ENCODE data around the gene OR6K6.

OR6K6 gene

DNA sequence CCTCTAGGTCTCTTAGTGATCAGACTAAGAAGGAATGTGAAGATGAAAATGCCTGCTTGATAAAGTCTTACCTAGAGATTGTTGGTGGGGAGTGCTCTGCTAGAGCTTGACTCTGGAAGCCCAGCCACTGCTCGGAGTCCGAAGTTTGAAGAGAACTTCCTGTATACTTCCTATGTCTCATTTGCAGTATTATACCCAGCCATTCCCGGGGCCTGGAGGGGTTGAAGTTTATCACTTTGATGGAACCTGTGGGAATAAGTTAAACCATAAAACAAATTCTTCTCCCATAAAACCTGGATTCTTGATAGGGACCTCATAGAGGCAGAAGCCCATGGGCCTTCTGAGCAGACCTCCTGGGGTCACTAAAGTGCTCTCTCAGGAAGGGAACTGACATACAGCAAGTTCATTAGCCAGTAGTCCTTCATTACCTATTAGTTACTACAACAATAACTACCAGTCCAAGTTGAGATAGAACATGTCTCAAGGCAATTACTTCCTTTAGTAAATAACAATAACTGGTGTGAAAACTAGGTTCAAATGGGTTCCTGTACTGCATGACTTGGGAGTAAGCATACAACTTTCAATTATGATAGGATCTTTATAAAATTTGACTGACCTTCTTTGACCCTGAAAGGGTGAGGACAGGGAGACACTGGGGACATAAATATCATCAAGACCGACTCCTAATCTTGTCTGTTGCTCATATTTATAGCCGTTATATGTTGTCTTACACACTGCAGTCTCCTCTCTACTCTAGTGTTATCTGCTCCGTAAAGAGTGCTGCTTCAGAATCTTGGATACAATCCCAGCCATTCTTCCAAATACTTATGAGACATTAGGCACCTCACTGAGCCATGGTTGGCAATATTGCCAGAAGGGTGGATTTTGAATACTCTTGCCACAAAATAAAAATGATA is 17.7 kb downstream of the OR6K6 start, which contains the start of gene OR6N1:
Gene OR6N1 (minus strand): TSS at position 246 of the 917 bp plus-strand sequence. CDS start 5,513 bp downstream, outside the sequence.
- Mint-ChIP-seq H3K4me3 (no peak within 1 kb of the TSS), H3K27ac (no peak within 1 kb of the TSS), H3K4me1 (no peaks in the 10 kb centered on the region), H3K9me3 (no peaks in the 10 kb centered on the region), H3K36me3 (no peaks in the 10 kb centered on the region), H3K27me3 (peaks cover 7% of the 10 kb centered on the region)

DNA sequence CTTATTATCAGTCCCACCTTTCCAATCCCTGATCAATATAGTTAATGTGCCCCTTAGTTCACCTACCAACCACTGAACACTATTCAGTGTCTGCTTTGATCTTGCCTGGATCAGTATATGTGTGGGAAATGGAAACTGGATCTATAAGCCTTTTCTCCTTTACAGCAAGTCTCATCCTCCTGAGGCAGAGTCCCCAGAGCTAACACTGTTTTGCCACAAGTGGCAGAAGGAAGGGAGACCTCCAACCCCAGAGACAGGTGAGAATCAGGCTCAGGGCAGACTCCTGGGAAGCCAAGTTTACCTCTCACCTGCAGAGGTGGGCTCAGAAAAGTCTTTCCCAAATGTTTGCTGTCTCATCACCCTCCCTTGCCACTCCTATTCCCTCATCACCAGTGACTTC is 26.6 kb downstream of the OR6K6 start, which contains the start of gene OR6N2:
Gene OR6N2 (minus strand): TSS at position 101 of the 400 bp plus-strand sequence. CDS start 3,569 bp downstream, outside the sequence.
- H3K36me3 Mint-ChIP-seq: no peaks in the 10 kb centered on the region
- peaks cover 1% of the 10 kb centered on the region for H3K27me3 Mint-ChIP-seq
- no peaks in the 10 kb centered on the region for H3K9me3 Mint-ChIP-seq
- H3K4me3 Mint-ChIP-seq: no peak within 1 kb of the TSS
- no peaks in the 10 kb centered on the region for H3K4me1 Mint-ChIP-seq
- no peak within 1 kb of the TSS for H3K27ac Mint-ChIP-seq

DNA sequence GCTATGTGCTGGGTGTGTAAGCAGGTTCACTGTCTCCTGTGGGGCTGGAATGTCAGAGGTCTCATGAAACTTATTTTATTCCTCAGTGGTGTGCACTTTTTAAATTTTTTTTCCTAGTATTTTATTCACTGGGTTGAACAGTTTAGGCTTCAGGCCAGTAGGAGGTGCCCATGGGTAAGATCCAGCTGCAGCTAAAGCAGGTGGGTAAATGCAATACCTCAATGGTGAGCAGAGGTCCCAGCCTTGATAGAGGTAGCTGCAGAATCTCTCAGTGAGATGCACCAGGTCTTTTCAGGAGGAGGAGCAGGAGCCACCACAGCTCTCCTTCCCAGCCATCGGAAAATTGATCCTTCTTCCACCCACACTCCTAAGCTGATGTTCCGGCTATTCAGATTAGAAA is 39.1 kb downstream of the OR6K6 start:
- H3K4me1 Mint-ChIP-seq: no peaks in the 10 kb centered on the region
- no peaks in the 10 kb centered on the region for H3K9me3 Mint-ChIP-seq
- H3K36me3 Mint-ChIP-seq: peaks cover 1% of the 10 kb centered on the region
- no peak overlapping the region for H3K4me3 Mint-ChIP-seq
- no peak overlapping the region for H3K27ac Mint-ChIP-seq
- peaks cover 2% of the 10 kb centered on the region for H3K27me3 Mint-ChIP-seq

DNA sequence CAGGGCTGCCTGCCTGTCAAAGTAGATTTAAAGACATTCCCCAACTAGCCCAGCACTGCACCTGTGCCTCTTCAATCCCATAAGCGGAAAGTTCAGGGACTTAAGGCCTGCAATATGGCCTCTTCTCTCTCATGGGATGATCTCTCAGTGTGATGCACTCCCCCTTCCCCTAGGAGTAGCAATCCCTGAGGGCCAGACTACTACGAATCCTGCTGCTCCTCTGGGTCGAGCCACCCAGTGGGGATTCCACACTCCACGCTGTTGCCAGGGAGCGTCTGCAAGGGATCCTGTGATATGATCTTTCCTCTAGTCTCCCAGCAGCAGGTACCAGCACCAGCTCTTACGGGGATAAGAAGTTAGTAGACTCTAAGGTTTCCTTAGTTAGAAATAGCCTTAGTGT is 39.7 kb downstream of the OR6K6 start:
- peaks cover under 1% of the 10 kb centered on the region for H3K4me1 Mint-ChIP-seq
- H3K27ac Mint-ChIP-seq: no peak overlapping the region
- H3K36me3 Mint-ChIP-seq: peaks cover 1% of the 10 kb centered on the region
- H3K27me3 Mint-ChIP-seq: peaks cover 2% of the 10 kb centered on the region
- no peaks in the 10 kb centered on the region for H3K9me3 Mint-ChIP-seq
- no peak overlapping the region for H3K4me3 Mint-ChIP-seq

DNA sequence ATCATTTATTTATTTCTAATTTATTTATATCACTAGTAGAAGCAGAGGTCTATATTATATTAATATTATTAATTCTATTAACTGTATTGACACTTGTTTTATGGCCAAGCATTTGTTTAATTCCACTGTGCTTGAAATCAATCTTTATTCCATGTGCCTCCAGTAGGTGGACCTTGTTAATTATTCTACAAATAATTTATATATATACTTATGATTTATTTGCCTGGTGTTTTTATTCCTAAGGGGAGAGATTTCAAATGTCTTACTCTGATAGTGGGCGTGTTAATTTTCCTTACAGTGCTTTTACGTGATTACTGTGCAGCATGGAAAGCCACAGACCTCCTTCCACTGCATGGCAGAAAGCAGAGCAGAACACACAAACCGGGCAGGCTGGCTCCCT is 44.0 kb downstream of the OR6K6 start:
- Mint-ChIP-seq H3K27ac (no peak overlapping the region), H3K36me3 (peaks cover 1% of the 10 kb centered on the region), H3K4me3 (no peak overlapping the region), H3K27me3 (peaks cover 4% of the 10 kb centered on the region), H3K9me3 (no peaks in the 10 kb centered on the region), H3K4me1 (peaks cover 8% of the 10 kb centered on the region)

DNA sequence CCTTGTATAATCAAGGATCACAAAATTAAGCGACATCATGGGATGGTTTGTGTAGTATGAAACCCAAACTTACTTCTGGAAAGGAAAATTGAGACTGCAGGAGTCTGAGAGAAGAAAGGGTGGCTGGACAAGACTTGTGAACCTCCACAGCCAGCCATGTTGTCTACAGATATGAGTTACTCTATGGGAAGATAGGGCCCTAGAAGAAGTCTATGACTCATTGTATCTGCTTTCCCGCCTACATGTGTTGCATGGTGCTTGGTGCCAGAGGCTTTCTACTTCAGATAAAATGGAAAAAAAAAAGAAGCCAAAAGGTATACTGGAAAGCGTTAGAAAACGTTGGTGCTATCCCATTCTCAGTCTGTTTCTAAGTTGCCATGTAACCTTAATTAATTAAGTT is 45.2 kb downstream of the OR6K6 start:
- Mint-ChIP-seq H3K4me3 (no peak overlapping the region), H3K27ac (no peak overlapping the region), H3K36me3 (peaks cover 1% of the 10 kb centered on the region), H3K4me1 (peaks cover 8% of the 10 kb centered on the region), H3K9me3 (no peaks in the 10 kb centered on the region), H3K27me3 (peaks cover 3% of the 10 kb centered on the region)

DNA sequence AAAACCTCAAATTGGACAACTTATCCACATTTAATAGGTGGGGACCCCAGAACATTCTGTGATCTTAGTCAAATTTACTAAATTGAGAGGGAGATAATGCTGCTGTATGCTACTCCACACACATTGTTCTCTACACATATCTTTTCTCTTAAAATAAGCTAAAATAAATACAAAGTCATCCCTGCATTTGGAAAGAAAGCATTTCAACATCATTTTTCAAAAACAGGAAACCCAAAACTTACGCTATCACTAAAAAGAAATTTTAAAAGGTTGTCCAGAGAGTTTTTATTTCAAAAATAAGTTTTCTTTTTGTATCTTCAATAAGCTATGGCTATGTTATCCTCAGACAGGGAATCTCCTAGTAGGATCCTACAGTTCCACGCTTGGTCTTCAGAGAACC is 46.0 kb downstream of the OR6K6 start:
- peaks cover 8% of the 10 kb centered on the region for H3K4me1 Mint-ChIP-seq
- H3K9me3 Mint-ChIP-seq: no peaks in the 10 kb centered on the region
- H3K36me3 Mint-ChIP-seq: peaks cover 1% of the 10 kb centered on the region
- H3K27me3 Mint-ChIP-seq: peaks cover 3% of the 10 kb centered on the region
- H3K27ac Mint-ChIP-seq: no peak overlapping the region
- no peak overlapping the region for H3K4me3 Mint-ChIP-seq

DNA sequence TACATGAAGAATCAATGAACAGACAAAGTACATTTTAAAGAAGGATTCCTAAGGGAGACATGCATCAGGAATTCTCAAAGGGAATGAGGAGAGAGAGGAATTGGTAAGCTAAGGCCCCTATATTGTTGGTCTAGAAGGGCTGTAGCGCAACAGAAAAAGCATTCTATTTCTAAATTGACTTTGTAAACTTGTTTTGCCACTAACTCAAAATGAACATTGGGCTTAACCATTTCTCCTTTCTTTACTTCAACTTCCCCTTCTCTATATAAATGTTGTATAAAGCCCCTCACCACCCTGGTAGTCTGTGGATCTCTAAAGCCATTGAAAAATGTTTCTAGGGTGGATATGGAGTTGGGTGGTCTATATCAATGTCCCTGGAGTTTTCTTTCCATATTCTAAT is 46.9 kb downstream of the OR6K6 start:
- Mint-ChIP-seq H3K27ac (no peak overlapping the region), H3K4me1 (peaks cover 8% of the 10 kb centered on the region), H3K36me3 (no peaks in the 10 kb centered on the region), H3K9me3 (no peaks in the 10 kb centered on the region), H3K27me3 (peaks cover 3% of the 10 kb centered on the region), H3K4me3 (no peak overlapping the region)

DNA sequence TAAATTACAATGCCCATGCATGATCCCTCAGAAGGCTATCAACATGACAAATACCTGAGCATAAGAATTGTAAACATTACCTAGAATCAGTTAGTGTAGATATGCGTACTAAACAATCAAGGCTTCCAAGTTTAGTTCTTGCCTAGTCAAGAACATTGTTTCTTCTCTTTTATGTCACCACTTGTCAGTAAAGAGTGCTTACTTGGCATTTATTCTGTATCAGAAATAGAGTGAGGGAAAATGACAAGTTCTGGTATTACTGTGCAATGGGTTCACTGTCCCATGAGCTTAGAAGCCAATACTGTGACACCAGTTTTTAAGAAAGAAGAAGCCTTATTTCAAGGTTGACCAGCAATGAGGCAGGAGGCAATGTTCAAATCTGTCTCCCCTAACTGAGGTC is 49.2 kb downstream of the OR6K6 start:
- Mint-ChIP-seq H3K9me3 (no peaks in the 10 kb centered on the region), H3K4me1 (peaks cover 8% of the 10 kb centered on the region), H3K27me3 (peaks cover 3% of the 10 kb centered on the region), H3K27ac (no peak overlapping the region), H3K36me3 (no peaks in the 10 kb centered on the region), H3K4me3 (no peak overlapping the region)

All from activated naive CD4-positive, alpha-beta T cell treated with anti-CD3 and anti-CD28 coated beads, Interleukin-2, amount 50 U/mL, for 24 hours (primary cell).